Activated gamma-delta T cell treated with anti-CD3 and anti-CD28 coated beads, Interleukin-2, amount 50 U/mL, for 16 hours (primary cell): ENCODE results near the gene SPINK8.
"Not testable (repeated sequence)": the region's sequence is repeated elsewhere in the genome, so short reads cannot be mapped to it uniquely, and the experiment has no call there.

Experiments
- DNase-seq: peaks from one replicate; pipeline ENCODE4 v3.0.0-alpha.2; 2020; ENCODE audit warnings: low read depth

Gene SPINK8

DNA sequence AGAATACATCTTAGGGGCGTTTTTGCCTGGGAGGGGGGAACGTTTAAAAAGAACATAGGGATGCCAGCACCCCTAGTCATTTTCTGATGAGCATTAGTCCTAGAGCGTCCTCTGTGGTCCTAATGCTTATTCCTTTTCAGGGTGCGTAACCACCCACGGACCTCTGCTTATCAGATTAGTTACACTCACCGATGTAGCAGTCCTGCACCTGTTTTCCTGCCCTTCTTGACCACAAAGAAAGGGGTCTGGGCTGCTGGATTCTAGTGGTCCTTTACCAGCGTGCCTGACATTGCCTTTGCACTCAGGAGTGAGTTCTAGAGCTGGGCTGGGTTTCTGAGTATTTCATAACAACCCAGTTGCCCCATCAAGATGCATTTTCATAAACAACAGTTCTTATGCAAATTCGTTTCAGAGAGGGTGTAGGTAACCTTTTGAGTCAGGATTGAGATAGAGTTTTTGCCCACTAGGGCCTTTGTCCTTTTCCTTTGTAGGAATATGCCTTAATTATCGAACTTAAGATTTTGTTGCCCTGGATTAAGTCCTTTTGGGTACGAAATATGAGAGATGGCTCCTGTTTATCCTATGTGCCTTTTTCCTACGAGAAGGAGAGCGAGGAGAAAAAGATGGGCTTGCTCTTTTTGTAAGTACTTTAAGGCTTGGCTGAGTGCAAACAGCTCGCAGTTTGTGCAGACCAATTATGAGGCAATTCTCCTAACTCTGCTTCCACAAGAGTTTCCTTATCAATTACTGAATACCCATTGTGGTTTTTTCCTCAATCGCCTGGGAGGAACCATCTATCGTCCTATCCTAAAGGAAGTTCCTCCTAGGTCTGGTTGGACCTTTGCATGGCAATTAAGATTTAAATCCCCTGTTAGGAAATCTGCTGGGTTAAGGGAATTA, at the start of gene SPINK8:
Gene SPINK8 (minus strand): TSS at position 316 of the 900 bp plus-strand sequence. CDS start 5,320 bp downstream, outside the sequence.
- not testable (repeated sequence) for DNase-seq

DNA sequence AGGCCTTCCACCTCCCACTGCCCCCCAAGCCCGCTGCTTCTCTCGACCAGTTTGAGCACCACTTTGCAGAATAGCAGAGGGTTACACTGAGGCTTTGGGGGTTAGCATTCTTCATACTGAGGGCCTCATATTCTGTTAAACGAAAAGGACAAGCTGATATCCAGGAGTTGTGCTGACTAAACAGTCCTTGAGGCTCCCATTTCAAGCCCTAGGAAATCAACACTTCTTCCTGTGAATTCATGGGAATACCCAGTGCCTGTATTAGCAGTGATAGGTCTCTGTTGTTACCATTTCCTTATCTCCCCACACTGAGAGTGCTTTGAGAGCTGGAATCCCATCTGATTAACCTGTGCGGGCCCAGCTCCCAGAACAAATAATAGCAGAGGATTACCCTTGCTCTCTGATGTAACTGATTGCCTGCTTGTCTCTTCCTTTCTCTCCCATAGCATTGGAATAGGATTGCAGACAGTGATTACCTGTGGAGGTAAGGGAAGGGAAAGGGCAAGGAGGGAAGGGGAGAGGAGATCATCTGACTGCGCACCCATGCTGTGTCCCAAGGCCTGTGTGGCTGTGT, 39.5 kb upstream of the SPINK8 start:
- no peak for DNase-seq

GRCh38 chr3:48372377-48372770, 38.9 kb upstream of the SPINK8 start:
- no peak for DNase-seq

DNA sequence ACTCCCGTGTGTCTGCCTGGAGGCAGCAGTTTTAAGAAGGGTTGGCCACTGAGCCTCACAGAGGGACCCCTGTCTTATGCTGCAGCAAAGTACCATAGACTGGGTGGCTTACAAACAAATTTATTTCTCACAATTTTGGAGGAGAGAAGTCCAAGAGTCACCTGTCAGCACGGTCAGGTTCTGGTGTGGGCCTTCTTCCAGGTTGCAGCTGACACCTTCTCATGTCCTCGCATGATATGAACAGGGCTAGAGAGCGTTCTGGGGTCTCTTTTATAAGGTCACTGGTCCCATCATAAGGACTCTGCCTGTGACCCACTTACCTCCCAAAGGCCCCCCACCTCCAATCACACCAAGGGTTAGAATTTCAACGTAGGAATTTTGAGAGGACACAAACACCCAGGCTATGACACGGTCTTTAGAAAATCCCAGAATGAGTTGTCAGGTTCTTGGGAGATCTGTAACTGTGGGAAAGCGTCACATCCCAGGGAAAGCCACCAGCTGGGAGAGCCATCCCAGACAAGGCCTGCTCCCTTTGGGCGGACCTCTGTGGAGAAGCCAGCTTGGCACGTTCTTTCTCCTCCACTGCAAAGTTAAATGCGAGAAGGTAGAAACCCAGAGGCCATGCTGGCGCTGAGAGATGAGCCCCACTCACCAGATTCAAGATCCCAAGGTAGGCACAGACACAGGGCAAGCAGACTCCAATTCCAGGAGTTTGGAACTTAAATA, 38.4 kb upstream of the SPINK8 start, which contains the start of gene FBXW12:
Gene FBXW12 (plus strand): TSS at position 569 of the 726 bp plus-strand sequence. CDS start 549 bp downstream, outside the sequence.
- no peak for DNase-seq

- no peak for DNase-seq
Observed at GRCh38 chr3:48370333-48370713, 36.9 kb upstream of the SPINK8 start.

- DNase-seq = no peak
Observed at GRCh38 chr3:48369693-48370332, 36.4 kb upstream of the SPINK8 start.

- DNase-seq = no peak
Observed at GRCh38 chr3:48367201-48367600, 33.7 kb upstream of the SPINK8 start.

DNA sequence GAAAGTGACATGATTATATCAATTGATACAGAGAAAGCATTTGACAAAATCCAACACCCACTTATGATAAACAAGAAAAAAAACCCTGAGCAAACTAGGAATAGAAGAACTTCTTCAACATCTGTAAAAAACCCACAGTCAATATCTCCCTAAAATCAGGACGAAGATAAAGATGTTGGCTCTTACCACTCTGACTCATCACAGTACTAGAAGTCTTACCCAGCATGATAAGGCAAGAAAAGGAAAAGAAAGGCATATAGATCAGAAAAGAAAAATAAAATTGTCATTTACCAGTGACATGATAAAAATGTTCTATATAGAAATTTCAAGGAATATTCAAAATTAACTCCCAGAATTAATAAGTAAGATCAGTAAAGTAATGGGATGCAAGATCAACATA, 31.4 kb upstream of the SPINK8 start:
- DNase-seq = no peak

- no peak for DNase-seq
Observed at GRCh38 chr3:48361928-48362327, 28.5 kb upstream of the SPINK8 start.

- no peak for DNase-seq
Observed at GRCh38 chr3:48356419-48356818, 23.0 kb upstream of the SPINK8 start.

- DNase-seq = no peak
Observed at GRCh38 chr3:48353987-48354386, 20.5 kb upstream of the SPINK8 start.

DNA sequence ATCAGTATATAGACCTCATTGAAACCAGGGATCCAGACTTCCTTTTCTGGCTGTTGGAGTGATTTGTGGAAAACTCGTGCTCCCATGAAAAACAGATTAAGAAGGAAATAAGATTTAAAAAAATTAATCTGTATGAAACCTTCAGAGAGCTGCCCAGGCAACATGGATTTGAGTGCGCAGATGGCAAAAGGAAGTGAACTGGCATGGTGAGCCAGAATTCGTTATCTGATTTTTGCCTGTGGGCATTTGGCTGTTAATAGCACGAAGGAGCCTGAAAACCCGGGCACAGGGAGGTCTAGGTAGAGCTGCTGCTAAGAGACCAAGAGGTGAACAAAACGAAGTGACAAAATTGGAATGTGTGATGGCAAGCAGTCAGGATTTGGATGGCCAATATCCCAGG, 19.1 kb upstream of the SPINK8 start:
- DNase-seq = no peak

- DNase-seq = no peak
Observed at GRCh38 chr3:48347500-48347899, 14.0 kb upstream of the SPINK8 start.

DNA sequence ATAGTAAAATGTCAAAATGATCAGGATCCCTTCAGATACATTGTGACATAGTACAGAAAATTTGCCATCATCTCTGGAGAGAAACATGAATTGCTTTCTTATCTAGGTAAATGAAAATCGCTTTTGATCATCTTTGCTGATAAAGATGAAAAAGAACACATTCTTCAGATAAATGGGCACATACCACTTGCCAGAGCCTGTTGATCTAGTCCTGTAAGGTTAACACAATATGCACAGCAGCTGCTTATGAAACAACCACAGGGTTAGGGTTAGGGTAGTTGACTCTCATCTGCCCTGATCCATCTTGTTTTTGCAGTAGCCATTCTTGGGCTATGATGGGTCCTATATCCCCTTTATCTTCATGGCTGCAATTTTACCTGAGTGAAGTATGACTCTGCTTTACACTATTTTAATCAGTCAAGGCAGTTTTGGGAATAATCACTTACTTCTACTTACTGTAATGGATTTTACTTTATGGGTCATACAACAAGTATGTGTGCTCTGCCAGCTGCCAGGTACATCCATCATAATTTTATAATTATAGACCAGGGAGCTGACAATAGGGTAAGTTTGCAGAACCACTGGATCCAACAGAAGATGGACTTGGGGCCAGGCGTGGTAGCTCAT, 12.6 kb upstream of the SPINK8 start:
- no peak for DNase-seq

DNA sequence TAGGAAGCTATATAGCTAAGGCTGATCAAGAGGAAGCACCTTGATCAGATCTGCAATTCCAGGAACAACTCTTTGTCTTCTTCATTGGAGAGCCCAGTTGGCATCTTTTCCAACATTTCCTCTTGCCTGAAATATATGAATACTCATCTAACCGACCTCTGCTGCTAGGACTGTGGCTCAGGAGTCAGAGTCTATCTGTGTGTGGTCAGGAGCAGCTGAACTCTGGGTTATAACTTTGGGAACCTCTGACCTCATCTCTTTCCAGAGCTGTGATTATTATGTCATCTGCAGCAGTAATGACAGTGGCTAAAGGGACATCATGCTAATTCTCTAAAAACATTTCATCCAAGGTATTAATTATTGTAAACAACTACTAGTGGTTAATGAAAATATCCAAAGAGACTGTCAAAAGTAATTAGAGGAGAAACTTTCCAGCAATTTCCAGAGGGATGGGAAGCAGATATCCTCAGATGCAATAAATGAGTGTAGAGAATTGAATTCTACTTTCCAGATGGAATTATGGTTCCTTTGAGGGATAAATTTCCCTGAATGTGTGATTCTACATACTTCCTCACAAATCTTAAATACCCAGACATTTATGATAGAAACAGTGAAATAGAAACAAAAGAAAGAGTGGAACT, 11.5 kb upstream of the SPINK8 start:
- DNase-seq = no peak

GRCh38 chr3:48343432-48343831, 10.0 kb upstream of the SPINK8 start:
- DNase-seq = no peak

DNA sequence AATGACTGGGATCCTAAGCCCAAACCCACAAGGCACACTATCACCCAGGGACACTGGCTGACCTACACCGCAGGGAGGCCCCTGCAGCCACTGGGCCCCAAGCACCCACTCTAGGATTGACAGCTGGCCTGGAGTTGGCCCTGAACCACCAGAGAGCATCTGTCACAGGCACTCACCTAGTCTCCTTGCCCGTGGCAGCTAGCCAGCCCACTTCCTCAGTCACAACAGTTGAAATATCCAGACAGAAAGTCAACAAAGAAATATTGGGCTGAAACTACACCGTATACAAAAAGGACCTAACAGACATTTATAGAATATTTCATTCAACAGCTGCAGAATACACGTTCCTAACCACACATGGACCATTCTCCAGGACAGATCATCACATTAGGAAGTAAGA, 5.2 kb upstream of the SPINK8 start:
- no peak for DNase-seq

- not testable (repeated sequence) for DNase-seq
Observed at GRCh38 chr3:48337536-48337935, 4.1 kb upstream of the SPINK8 start.

- DNase-seq = not testable (repeated sequence)
Observed at GRCh38 chr3:48335286-48335685, 1.8 kb upstream of the SPINK8 start.

- no peak for DNase-seq
Observed at GRCh38 chr3:48334605-48335004, 1.1 kb upstream of the SPINK8 start.
